ELR (cell line): ENCODE measurements around the gene TLX2.
A peak's percentile ranks its signal among the peaks of the same experiment; 100 is the strongest.

Experiments
- DNase-seq: peaks from one replicate; pipeline ENCODE4 v3.0.0-alpha.2; 2015; ENCODE audit warnings: low read depth

Gene TLX2

GRCh38 chr2:74496997-74497776 lies 17.1 kb upstream of the TLX2 start:
- DNase-seq, result no peak

- no peak for DNase-seq
These were observed 16.3 kb upstream of the TLX2 start for GRCh38 chr2:74497777-74498499.

- peak; percentile 83 for DNase-seq
These were observed 15.6 kb upstream of the TLX2 start for GRCh38 chr2:74498500-74499266.

GRCh38 chr2:74499267-74499939 lies 14.8 kb upstream of the TLX2 start, which contains the start of gene LBX2:
Gene LBX2, minus strand, starts transcription at chr2:74499603. Its CDS starts 66 bp downstream, at chr2:74499537.
- peak; percentile 41 for DNase-seq

GRCh38 chr2:74499940-74500577 lies 14.2 kb upstream of the TLX2 start:
- no peak for DNase-seq

- no peak for DNase-seq
These were observed 13.7 kb upstream of the TLX2 start for GRCh38 chr2:74500578-74500946.

GRCh38 chr2:74501335-74502071 lies 12.7 kb upstream of the TLX2 start:
- no peak for DNase-seq

GRCh38 chr2:74502147-74502719 lies 12.0 kb upstream of the TLX2 start:
- DNase-seq, result no peak

- peak; percentile 92 for DNase-seq
These were observed 11.3 kb upstream of the TLX2 start for GRCh38 chr2:74502720-74503505.

GRCh38 chr2:74503506-74504475 lies 10.5 kb upstream of the TLX2 start:
- peak; percentile 52 for DNase-seq

- no peak for DNase-seq
These were observed 9.7 kb upstream of the TLX2 start for GRCh38 chr2:74504591-74504990.

- no peak for DNase-seq
These were observed 8.6 kb upstream of the TLX2 start for GRCh38 chr2:74505448-74506246.

GRCh38 chr2:74507145-74507925 lies 6.9 kb upstream of the TLX2 start, which contains the start of gene PCGF1:
Gene PCGF1, minus strand, starts transcription at chr2:74507695. Its CDS starts 27 bp downstream, at chr2:74507668.
- peak; percentile 99 for DNase-seq

GRCh38 chr2:74507926-74508520 lies 6.2 kb upstream of the TLX2 start:
- peak; percentile 64 for DNase-seq

- DNase-seq, result no peak
These were observed 4.0 kb upstream of the TLX2 start for GRCh38 chr2:74510272-74510671.
